Kidney tubule cell (primary cell): ENCODE results near the gene SULT2B1.
"Not testable (repeated sequence)": the region's sequence is repeated elsewhere in the genome, so short reads cannot be mapped to it uniquely, and the experiment has no call there.

Source experiments
- DNase-seq: peaks from one replicate; pipeline ENCODE4 v3.0.0-alpha.2; 2018; ENCODE audit warnings: low spot score

SULT2B1 gene

DNA sequence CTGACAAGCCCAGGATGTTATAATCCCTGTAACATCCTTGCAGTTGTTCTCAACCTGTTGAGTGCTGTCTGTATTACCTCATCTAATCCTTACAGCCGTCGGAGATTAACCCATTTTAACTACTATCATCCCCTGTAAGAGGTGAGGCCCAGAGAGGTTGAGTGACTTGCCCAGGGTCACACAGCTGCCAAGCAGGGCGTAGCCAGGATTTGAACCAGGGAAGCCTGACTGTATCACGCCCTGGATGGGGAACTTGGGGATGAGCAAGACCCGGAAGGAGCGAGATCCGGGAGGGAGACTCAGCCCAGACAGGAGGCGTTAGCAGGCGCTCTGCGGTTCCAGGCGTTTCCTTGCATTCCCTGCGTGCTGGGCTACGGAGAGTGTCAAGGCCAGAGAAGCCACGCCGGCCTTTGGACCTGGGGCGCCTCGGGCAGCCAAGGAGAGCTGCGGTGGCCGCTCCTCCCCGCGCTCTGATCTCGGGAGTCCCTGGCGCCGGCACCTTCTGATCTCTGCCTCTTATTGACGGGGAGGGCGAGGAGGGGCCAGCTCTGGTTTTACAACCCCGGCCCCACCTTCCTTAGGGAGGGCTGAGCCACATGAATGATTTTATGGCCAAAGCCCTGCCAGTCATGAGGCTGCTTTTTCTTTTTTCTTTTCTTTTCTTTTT lies 6.2 kb downstream of the SULT2B1 start:
- peak; percentile 92 for DNase-seq

GRCh38 chr19:48560095-48560530 lies 8.1 kb downstream of the SULT2B1 start:
- no peak for DNase-seq

DNA sequence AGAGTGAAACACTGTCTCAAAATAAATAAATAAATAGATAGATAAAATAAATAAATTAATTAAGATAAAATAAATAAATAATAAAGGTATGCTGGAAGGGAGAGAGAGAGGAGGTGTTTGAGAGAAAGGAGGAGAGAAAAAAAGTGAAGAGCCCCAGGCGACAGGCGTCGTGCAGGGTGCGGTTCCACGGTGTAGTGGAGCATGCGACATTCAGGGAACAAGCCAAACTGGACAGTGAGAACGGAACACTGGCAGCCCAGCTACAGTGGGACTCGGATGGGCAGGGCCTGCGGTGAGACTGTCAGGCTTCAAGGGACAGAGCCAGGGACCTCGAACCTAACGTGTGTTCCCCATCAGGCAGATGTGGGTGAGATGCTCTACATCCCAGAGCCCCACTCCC lies 9.4 kb downstream of the SULT2B1 start:
- no peak for DNase-seq

- peak; percentile 54 for DNase-seq
Measured at GRCh38 chr19:48565090-48565489, 13.1 kb downstream of the SULT2B1 start.

- peak; percentile 94 for DNase-seq
Measured at GRCh38 chr19:48568345-48568886, 16.4 kb downstream of the SULT2B1 start.

DNA sequence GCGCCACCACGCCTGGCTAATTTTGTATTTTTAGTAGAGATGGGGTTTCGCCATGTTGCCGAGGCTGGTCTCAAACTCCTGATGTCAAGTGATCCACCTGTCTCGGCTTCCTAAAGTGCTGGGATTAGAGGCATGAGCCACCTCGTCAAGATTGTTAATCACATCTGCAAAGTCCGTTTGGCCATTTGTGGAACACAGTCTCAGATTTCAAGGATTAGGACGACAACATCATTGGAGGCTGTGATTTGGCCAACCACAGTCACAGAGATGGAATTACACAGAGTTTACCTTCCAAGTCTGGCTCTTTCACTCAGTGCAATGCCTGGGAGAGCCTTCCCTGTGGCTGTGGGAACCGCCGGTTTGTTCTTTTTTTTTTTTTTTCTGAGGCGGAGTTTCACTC lies 17.8 kb downstream of the SULT2B1 start:
- no peak for DNase-seq

DNA sequence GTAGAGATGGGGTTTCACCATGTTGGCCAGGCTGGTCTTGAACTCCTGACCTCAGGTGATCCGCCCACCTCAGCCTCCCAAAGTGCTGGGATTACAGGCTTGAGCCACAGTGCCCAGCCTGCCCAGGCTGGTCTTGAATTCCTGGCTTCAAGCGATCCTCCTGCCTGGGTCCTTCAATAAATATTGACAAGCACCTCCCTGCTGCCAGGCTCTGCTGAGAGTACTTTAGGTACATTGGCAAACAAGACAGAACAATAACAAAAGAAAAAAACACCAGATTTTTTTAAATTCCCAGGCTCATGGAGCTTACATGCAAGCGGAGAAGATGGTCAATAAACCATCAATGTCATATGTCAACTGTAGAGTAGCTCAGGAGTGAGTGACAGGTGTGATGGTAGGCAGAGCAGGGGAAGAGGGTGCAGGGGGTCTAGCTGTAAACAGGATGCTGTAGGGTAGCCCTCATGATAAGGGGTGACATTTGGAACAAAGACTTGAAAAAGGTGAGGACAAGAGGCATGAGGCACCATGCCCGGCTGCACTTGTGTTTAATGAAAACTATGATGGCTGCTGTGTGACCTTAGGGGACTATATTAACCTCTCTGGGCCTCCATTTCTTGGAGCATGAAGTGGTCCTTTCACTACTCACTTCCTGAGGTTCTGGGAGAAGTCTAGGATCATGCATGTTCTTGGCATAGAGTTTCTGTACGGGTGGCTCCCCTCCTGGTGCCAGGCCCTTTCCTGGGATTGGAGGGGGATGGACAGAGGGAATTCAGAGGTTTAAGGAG lies 19.6 kb downstream of the SULT2B1 start:
- no peak for DNase-seq

- DNase-seq, result peak; percentile 34
Measured at GRCh38 chr19:48573163-48573505, 21.2 kb downstream of the SULT2B1 start.

DNA sequence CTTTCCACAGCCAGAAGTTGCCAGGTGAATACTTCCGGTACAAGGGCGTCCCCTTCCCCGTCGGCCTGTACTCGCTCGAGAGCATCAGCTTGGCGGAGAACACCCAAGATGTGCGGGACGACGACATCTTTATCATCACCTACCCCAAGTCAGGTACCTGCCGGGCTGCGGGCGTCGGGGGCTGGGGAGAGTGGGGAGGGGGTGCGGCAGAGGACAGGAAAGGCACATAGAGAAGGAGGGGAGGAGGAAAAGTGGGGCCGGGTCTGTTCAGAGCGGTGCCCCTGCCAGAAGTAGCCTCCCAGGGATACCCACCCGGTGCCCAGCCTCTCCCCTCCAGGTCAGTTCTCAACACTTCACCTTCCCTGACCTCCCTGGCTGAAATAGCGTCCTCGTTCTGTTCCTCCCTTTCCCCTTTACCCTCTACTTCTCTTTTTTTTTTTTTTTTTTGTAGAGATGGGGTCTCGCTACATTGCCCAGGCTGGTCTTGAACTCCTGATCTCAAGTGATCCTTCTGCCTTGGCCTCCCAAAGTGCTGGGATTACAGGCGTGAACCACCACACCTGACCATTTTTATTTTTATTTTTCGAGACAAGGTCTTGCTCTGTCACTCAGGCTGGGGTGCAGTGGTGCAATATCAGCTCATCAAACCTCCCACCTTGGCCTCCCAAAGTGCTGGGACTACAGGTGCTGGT lies 24.1 kb downstream of the SULT2B1 start:
- no peak for DNase-seq

DNA sequence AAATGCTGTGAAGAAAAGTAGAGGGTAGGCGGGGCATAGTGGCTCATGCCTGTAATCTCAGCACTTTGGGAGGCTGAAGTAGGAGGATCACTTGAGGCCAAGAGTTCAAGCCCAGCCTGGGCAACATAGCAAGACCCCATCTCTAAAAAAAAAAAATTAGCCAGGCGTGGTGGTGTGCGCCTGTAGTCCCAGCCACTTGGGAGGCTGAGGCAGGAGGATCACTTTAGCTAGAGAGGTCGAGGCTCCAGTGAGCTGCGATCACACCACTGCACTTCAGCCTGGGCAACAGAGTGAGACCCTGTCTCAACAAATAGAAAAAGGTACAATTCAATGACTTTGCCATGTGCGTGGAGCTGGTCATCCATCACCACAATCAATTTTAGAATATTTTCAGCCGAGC lies 25.9 kb downstream of the SULT2B1 start:
- DNase-seq, result not testable (repeated sequence)

DNA sequence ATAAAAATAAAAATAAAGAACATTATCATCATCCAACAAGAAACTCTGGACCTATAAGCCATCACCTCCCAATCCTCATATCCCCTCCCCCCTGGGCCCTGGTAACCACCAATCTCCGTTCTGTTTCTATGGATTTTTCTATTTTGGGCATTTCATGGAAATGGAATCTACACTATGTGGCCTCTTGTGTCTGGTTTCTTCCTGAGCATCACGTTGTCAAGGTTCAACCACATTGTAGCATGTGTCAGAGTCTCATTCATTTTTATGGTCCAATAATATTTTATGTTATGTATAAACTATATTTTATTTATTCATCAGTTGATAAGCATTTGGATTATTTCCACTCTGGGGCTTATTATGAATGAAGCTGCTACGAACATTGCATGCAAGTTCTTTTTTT lies 26.9 kb downstream of the SULT2B1 start:
- DNase-seq, result no peak

DNA sequence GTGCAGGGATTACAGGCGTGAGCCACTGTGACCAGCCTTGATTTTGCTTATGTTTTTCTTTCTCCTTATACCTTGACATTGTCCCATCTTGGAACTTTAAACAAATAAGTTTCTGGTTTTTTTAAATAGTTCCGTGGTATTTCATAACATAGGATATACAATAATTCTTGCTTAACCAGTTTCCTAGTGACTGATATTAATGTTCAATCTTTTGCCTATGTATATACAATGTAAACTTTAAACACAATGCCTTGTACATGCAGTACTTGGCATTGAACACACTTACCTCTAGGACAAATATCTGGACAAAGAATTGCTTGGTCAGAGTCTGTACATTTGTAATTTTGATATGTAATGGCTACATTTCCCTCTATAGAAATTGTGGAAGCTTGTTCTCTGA lies 30.2 kb downstream of the SULT2B1 start:
- DNase-seq, result no peak

DNA sequence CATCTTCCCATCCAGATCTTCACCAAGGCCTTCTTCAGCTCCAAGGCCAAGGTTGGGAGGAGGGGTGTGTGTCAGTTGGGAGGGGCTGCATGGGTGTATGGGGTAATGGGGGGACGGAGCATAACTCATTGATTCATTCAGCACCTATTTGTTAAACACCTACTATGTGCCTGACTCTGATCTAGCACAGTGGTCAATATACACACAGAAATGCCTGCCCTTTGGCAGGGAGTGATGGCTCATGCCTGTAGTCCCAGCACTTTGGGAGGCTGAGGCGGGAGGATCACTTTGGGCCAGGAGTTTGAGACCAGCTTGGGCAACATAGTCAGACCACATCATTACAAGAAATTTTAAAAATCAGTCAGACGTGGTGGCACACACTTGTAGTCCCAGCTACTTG lies 35.4 kb downstream of the SULT2B1 start:
- no peak for DNase-seq

DNA sequence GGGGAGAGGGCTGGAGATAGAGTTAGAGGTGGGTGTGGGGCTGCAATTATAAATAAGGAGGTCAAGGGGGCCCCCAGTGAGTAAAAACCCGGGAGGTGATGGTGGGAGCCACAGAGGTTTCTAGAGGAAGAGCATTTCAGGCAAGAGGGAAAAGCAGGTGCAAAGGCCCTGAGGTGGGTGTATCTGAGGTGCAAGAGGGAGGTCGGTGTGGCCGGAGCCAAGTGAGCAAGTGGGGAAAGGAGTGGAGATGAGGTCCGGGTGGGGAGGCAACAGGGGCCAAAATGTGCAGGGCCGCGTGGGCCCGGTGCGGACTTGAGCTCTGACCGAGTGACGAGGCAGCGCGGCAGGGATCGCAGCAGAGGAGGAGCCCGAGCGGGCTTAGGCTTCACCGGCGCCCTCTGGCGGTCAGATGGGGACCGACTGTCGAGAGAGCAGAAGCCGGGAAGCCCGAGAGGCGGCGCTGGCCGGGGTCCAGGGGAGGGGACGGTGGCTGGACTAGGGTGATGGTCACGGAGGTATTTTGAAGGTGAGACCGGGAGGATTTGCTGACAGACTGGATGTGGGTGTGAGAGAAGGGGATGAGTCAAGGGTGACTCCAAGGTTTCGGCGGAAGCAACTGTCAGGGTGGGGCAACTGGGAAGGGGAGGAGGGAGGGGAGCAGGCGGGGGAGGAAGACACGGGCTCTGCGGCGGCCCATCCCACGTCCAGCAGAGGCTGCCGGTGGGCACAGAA lies 36.9 kb downstream of the SULT2B1 start:
- DNase-seq, result peak; percentile 98

- peak; percentile 23 for DNase-seq
Measured at GRCh38 chr19:48591021-48591420, 39.0 kb downstream of the SULT2B1 start.

GRCh38 chr19:48595171-48595570 lies 43.2 kb downstream of the SULT2B1 start:
- DNase-seq, result no peak

DNA sequence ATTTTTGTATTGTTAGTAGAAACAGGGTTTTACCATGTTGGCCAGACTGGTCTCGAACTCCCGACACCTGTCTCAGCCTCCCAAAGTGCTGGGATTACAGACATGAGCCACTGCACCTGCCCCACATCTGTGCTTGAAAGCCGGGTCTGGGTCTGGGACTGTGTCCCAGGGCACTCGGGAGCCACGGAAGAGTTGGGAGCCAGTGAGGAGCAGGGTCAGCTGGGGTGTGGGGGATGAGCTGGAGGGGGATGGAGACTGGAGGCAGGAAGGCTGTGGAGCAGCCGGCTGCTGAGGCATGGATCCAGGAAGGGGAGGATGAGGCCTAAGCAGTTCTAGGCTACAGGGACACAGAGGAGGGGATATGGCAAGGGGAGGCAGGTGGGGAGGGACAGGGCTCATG lies 43.9 kb downstream of the SULT2B1 start:
- no peak for DNase-seq

- no peak for DNase-seq
Measured at GRCh38 chr19:48596237-48596636, 44.3 kb downstream of the SULT2B1 start.

DNA sequence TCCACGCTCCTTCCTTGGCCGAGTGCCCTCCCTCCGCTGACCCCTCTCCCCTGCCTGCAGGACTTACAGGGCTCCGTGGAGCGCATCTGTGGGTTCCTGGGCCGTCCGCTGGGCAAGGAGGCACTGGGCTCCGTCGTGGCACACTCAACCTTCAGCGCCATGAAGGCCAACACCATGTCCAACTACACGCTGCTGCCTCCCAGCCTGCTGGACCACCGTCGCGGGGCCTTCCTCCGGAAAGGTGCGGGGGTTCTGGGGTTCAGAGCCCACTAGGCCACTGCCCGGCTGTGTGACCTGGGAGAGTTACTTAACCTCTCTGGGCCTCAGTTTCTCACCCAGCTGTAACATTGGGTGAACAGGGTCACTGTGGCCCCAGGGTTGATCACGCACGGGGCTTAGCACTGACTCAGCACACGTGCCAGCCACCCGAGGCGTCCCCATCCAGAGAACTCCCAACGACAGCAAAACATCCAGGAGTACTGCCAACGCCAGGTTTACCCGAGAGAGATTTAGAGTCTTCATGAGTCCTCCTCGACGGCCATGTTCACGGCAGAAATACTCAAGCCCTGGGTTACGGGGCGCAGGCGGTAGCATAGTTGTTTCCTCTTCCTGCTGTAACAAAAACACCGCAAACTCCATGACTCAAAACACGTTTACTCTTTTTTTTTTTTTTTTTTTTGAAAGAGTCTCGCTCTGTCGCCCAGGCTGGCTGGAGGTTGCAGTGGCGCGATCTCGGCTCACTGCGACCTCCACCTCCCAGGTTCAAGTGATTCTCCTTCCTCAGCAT lies 44.9 kb downstream of the SULT2B1 start:
- peak; percentile 38 for DNase-seq

DNA sequence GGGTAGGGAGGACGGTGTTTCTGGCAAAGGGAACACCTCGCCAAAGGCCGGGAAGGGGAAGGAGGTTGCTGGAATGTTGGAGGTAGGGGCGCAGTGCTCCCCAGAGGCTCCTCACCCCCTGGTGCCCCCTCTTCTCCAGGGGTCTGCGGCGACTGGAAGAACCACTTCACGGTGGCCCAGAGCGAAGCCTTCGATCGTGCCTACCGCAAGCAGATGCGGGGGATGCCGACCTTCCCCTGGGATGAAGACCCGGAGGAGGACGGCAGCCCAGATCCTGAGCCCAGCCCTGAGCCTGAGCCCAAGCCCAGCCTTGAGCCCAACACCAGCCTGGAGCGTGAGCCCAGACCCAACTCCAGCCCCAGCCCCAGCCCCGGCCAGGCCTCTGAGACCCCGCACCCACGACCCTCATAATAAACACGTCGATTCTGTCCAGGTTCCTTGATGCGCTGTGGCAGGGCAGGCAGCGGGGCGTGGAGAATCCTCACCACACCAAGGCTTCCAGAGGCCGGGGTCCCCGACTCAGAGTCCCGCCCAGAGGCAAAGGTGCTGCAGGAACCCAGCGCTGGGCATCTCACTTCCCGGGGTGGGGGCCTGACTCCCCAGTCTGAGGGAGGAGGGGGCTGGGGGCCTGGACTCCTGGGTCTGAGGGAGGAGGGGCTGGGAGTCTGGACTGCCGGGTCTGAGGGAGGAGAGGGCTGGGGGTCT lies 47.2 kb downstream of the SULT2B1 start:
- DNase-seq, result no peak
